Stimulated activated CD4-positive, alpha-beta T cell treated with anti-CD3 and anti-CD28 coated beads, Interleukin-4, amount 100 ng/mL, for 24 hours (primary cell): Measurements from ENCODE around the gene PLAAT3.
"Not testable (repeated sequence)": the region's sequence is repeated elsewhere in the genome, so short reads cannot be mapped to it uniquely, and the experiment has no call there.

Source experiments
- DNase-seq: peaks from one replicate; pipeline ENCODE4 v3.0.0-alpha.2; 2020

Gene PLAAT3

DNA sequence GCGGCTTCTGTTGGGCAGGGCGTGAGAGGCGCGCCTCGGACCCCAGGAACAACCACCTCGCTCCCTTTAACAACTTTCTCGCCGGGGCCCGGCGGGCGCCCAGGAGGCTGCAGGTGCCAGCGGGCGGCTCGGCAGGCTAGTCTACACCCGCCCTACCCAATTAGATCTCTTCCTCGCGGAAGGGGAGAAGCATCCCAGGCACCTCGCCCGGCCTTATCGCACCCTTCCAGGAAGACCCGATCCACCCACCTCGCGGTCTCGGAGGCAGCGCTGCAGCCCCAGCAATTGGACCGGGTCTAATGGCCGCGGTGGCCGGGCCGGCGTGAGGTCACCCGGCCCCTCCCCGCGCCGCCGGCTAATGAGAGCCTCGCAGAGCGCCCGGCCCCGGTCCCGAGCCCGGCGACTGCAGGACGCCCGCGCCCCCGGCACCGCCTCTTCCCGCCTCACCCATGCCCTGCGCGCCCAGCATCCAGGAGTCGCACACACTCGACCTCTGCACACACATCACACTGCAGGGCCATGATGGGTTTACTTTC, at the start of gene PLAAT3:
PLAAT3 (minus strand) TSS at position 298 of the 536 bp plus-strand sequence. CDS start 419 bp downstream, outside the sequence.
- DNase-seq = peak; percentile 15

DNA sequence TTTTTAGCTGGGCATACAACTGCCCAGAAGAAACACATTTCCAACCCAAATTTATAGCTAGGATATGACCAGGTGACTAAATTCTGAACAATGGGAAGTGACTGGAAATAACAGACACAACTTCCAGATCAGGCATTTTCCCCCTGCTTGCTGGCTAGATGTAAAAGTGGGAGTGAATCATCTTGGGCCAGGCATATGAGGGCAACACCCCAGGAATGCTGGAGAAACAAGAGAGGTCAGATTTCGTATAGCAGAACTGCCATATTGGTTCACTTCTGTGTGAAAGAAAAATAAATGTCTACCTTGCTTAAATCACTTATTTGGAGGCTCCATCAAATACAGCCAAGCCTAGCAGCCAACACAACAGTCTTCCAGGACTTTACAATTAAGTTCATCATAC, 49.6 kb upstream of the PLAAT3 start:
- DNase-seq = no peak

DNA sequence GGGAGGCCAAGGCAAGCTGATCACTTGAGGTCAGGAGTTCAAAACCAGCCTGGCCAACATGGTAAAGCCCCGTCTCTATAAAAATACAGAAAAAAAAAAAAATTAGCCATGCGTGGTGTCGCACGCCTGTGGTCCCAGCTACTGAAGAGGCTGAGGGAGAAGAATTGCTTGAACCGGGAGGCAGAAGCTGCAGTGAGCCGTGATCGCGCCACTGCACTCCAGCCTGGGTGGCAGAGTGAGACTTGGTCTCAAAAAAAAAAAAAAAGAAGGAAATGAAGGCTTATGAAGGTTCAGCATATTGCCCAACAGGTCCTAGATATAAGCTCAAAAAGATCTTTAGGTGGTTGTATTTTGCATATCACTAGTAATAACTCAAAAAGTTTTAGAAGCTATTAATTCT, 46.7 kb upstream of the PLAAT3 start:
- no peak for DNase-seq

DNA sequence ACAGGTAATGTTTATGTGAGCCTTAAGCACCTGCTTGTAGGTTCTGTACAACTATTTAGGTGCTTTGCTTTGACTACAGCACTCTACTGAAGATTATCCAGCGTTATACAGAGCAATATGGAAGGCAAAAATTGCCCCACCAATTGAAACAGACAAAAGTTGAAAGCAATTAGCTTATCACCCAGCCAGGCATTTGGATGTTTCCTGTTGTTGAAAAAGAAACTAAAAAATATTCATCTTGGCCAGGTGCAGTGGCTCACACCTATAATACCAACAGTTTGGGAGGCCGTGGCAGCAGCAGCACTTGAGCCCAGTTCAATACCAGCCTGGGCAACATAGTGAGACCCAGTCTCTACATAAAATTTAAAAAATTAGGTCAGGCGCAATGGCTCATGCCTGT, 38.4 kb upstream of the PLAAT3 start:
- no peak for DNase-seq

DNA sequence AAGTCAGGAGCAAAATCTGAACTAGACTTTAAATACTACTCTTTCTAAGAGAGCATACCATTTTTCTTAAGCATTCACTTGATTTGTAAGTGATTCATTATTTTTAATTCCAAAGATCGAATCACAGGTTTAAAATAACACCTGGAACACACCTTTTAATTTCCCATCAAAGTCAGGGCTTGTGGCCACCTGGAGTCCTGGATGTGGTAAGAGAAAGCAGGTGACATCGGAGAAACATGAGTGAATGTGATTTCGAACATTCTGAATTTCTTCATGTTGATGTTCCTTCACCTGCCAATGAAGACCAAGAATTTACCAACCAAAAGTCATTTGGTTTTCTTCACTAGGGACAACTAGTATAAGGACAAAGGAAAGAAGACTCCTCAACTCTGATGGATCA, 29.0 kb upstream of the PLAAT3 start:
- DNase-seq = no peak

DNA sequence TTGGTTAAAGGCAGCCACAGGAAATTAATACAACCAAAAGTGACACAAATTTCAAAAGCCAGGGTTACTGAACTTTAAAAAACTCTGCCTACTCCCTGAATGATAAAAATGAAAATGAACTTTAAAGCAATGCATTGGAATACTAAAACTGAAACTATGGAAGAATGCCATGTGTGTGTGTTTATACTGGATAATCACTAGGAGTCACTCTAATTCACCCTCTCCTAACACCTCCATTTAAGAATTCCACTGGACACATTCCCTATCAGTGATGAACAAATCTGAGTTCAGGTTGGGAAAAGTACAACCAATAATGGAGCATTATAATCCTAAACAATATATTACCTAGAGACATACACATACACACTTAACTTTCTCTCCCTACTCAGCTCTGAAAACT, 27.5 kb upstream of the PLAAT3 start:
- DNase-seq = no peak

DNA sequence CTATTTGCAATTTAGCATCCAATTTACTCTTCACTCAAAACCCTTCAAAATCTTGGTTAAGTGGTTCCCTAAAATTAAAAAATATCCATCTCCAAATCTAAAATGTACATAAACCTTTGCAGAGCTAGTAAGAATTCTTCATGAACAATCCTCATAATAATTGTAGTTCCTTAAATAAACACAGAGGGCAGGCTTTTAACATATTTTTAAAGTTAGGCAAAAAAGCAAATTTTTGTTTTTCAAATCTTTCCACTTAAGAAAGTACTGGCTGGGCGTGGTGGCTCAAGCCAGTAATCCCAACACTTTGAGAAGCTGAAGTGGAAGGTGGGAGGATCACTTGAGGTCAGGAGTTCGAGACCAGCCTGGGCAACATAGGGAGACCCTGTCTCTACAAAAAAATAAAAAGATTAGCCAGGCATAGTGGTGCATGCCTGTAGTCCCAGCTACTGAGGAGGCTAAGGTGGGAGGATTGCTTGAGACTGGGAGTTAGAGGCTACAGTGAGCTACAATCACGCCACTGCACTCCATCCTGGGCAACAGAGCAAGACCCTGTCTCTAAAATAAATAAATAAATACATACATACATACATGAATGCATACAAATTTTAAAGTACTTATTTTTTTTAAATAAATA, 25.1 kb upstream of the PLAAT3 start:
- DNase-seq = no peak

DNA sequence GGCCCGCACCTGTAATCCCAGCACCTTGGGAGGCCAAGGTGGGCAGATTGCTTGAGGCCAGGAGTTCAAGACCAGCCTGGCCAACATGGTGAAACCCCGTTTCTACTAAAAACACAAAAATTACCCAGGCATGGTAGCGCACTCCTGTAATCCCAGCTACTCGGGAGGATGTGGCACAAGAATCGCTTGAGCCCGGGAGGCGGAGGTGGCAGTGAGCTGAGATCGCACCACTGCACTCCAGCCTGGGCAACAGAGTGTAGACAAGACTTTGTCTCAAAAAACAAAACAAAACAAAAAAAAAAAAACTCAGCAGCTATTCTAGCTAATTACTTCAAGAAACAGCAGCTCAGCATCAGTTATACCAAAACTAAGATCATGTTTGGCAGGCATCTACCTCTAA, 24.2 kb upstream of the PLAAT3 start:
- DNase-seq = not testable (repeated sequence)

DNA sequence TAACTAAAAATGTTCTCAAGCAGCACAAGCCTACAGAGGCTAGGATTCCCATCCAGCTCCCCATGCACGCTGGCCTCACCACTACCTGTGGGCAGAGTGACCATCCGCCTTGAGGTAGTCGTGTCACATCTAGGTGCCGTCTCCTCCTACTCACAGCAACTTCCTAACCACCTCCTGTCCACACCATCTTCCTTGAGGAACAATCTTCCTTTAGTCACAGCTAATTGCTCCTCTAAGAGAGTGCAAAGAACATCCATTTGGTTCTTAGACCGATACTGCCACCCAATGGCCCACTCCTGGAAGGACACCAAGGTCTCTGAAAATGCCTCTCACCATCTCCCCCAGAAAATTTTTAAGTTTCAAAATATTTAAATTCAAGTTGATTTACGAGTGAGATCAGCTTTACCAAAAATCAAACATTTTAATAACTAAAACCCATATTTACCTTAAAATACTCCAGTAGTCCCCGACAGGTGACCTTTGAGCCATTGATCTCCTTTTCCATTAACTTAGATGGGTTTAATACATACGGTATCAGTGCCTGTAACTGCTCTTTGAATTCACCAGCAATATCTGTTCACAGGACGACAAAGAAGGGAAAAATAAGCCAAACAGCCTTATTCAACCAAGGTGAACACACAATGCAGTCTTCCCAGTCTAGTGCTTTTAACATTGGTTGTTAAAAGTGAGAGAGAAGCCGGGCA, 21.7 kb upstream of the PLAAT3 start:
- DNase-seq = peak; percentile 73

DNA sequence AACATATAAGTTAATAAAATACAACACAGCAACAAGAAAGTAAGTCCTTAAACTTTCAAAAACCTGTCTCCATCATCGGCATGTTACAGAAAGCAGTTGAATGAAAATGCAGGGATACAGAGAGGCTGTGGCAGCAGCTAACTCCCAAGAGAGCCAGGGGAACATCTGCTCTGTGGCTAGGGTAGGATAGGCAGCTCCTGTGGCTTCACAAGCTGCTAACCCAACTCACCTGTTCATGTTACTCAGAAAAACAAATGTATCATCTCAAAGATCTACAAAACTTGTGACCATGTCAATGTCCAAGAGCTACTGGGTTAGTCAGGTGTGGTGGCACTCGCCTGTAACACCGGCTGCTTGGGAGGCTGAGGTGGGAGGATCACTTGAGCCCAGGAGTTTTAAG, 15.2 kb upstream of the PLAAT3 start:
- no peak for DNase-seq

DNA sequence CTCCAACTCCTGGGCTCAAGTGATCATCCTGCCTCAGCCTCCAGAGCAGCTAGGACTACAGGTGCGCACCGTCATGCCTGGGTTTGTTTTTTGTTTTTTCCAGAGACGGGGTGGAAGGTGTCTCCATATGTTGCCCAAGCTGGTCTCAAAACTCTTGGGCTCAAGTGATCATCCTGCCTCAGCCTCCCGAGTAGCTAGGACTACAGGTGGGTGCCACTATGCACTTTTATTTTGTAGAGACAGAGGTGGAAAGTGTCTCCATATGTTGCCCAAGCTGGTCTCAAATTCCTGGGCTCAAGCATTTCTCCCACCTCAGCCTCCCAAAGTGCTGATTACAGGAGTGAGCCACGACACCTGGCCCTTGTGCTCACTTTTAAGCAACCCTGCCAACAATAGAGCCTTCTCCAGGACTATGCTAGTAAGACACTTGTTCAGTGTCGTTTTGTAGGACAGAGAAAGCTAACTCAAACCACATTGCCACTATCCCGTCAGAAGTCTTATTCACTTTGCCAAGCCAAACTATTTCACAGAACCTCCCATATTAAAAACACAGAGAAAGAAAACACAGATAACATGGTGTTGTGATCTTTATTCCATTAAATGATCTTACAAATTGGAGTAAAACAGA, 9.4 kb upstream of the PLAAT3 start:
- no peak for DNase-seq

DNA sequence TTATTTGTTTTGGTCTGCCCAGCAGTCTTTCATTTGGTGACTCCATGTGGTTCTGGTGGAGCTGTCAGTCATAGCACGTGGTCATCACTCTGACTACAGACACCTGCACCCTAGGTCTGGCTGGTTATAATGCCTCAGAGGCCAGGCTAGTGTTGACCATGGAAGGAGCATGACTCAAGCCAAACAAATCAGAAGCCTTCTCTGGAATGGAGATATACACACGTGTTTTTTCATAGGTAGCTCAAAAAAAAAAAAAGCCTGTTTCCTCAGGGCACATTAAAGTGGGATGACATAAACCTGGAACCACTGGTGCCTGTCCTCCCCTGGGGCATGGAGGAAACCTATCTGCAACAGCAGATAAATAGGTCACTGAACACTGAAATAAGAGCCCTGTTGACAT, 8.1 kb upstream of the PLAAT3 start:
- DNase-seq = no peak

DNA sequence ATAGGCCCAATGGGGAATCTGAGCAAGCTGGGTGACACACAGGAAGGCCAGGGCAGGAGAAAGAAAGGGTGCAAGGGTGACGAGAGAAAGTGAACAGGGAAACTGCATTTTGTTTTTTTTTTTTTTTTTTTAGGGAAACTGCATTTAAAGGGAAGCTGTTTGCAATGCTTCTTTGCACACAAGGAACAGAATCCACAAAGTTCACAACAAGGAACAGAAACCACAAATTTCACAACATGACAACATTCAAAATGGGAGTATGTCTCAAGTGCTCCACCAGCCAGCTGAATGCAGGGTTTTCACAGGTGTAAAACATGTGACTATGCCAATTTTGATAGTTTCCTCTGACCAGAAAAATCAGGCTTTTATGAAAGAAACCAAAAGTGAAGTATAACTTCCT, 6.8 kb upstream of the PLAAT3 start:
- no peak for DNase-seq

DNA sequence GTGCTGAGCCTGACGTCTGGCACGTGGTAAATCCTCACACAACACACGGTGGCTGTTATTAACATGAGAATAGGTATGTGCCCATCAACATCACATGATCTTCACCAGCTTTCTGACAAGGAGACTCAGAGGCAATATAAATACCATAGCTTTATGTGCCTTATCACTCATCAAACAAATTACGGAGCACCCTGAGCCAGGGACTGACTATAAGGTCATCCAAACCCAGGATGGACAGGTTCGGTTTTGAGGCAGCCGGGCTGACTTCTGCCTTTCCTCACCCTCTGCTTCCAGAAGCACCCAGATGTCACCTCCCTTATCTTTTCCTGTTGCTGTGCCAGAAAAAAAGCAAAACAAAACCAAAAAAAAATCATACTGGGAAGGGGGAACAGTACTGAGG, 5.7 kb upstream of the PLAAT3 start:
- DNase-seq = no peak

DNA sequence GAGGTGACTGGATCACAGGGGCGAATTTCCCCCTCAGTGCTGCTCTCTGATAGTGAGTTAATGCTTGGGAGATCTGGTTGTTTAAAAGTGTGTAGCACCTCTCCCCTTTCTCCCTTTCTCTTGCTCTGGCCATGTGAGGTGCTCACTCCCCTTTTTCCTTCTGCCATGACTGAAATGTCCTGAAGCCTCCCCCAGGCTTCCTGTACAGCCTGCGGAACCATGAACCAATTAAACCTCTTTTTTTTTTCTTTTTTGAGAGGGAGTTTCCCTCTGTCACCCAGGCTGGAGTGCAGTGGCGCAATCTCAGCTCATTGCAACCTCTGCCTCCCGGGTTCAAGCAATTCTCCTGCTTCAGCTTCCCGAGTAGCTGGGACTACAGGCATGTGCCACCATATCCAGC, 3.5 kb upstream of the PLAAT3 start:
- not testable (repeated sequence) for DNase-seq

DNA sequence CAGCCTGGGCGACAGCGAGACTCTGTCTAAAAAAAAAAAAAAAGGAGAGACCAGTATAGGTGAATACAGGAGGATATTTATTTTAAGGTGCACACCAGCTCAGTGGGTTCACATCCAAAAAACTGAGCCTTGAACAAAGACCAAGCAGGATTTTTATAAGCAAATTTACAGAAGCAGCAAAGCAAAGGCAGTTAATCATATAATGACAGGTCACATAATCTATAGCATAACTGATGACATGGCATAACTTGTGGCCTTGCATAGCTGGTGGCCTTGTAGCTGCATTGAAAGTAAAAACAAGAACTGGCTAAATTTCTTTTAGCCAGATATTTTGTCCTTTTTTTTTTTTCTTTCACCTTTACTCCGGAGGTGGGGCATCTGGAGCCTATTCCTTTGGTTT, 2.7 kb upstream of the PLAAT3 start:
- no peak for DNase-seq

DNA sequence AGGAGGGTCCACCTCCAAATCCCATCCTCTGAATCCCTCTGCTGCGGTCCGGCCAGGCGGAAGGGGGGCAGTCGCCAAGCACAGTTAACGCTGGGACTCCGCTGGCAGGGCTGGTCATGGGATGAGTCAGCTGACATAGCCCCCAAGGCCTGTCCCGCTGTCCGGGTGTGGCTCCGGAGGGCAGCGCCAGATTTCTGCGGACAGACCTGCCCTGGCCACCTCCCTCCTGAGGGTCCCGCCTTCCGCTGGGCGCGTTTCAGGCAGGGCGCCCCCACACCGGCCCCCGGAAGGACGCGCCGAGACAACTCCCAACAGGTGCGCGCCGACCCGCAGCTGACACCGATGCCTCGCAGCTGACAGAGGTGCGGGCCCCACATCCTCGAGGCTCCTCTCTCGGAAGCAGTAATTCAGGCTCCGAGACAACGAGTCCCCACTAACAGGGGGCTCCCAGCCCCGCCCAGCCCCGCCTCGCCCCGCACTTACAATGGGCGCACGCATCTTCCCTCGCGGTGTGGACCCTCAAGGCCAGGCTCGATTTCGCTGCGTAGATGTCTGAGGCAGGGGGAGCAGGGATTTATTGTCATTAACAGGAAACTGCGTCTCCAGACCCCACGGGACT, 607 bp downstream of the PLAAT3 start:
- DNase-seq = peak; percentile 16

DNA sequence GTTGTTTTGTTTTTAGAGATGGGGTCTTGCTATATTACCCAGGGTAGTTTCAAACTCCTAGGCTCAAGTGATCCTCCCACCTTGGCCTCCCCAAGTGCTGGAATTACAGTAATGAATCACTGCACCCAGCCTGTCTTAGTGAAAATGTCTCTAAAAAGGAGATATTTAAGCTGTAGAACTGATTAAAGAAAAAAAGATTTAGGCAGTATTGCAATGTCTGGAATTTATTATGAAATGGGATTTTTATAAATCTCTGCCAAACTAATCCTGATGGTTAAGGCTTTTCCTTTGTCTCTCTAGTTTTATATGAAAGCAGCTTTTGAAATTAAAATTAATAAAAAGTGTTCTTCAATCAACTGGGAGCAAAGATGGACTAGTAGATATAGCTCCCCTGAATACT, 2.1 kb downstream of the PLAAT3 start:
- DNase-seq = no peak

DNA sequence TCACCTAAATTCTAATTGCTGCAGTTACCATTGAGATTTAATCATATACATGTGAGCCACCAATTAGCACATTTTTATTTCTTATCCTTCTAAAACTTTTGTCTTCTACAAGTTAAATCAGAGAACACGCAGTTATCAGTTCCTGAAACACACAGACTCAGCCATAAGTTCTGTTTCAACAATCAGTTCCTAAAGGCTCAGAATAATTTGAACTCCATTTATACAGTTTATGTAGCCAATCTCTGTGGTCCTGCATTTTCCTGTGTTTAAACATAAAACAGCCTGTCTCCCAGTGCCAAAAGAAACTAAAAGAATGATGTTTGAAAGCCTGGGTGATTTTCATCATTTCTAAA, 2.9 kb downstream of the PLAAT3 start:
- DNase-seq = no peak

DNA sequence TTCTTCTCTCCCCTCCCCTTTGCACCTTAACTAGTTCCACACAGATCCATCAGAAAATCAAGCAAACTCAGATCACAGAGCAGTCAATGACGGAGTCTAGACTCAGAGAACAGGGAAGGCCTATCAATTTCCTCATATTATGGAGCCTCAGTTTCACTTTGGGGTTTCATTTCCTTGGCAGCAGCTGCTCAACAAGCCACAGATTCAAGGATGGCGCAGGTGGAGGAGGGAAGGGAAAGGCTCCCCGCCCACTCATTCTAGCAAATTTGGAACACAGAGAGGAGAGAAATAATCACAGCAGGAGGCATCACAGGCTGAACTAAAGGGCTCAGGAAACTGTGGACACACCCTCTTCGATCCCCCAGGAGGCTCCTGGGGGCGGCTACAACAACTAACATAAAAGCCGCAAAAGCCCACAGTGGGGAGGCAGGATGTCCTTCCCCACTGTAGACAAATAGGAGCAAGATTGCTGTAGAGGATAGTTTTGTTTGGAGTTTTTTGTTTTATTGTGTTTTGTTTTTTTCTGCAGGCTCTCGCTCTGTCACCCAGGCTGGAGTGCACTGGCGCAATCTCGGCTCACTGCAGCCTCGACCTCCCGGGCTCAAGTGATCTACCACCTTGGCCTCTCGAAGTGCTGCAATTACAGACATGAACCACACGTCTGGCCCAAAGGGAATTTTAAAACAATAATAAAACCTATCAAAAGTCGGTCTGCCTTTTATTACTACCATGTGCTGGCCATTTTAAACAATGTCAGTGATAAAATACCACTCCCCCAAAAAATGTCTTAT, 3.4 kb downstream of the PLAAT3 start:
- no peak for DNase-seq

DNA sequence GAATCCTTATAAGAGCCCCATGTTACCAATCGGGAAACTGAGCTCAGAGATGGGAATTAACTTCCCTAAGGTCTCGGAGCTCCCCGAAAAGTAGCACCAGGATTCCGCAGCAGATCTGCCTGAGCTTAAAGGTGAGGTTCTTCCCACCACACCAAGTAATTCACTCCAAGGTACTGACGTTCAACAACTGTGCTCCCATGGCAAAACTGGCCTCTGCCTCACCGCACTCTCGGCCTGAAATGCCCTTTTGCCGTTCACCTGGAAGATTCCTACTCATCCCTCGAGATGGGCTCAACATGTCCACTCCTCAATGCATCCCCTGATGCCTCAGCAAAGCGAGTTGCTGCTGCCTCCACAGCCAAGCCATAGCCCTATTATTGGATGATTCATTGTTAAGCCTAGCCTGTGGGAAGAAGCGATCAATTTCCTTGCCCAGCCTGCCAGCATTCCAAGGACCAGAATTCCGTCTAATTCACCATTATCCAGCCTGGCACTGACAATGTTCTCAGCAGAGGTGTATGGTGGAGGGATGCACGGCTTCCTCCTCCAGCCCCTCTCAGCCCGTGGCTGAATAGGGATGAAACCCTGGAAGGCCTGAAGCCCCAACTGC, 4.2 kb downstream of the PLAAT3 start:
- DNase-seq = no peak

DNA sequence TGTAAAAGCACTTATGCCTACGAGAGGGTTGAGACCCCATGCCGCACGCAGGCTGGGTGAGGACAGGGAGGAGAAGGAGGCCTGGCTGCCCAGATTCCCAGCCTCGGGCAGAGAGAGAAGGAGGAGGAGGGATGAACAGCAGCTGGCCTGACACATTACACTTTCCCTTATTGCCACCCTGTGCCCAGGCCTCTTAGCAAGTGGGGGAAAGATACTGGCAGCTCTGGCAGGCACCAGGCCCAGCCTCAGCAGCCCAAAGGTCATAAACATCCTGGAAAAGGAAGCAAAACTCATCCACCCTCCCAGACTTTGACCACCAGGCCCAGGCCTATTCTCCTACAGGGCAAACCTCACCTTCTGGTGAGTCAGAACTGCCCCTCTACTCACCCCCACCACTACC, 4.7 kb downstream of the PLAAT3 start:
- DNase-seq = no peak
